ENCODE data around the gene SALL1.

SALL1 gene

GRCh38 chr16:51150888-51151320, at the start of gene SALL1:
Gene SALL1 (minus strand): TSS chr16:51151270. CDS start chr16:51151241, 29 bp downstream.
- DNase-seq (ENCODE audit: low spot score) = no peak

GRCh38 chr16:51200793-51201192, 49.7 kb upstream of the SALL1 start:
- DNase-seq (ENCODE audit: low spot score) = no peak

- DNase-seq (ENCODE audit: low spot score) = no peak
These were observed 47.1 kb upstream of the SALL1 start for GRCh38 chr16:51197953-51198748.

GRCh38 chr16:51193879-51194278, 42.8 kb upstream of the SALL1 start:
- DNase-seq (ENCODE audit: low spot score) = no peak

GRCh38 chr16:51184702-51185433, 33.8 kb upstream of the SALL1 start:
- no peak for DNase-seq (ENCODE audit: low spot score)

- no peak for DNase-seq (ENCODE audit: low spot score)
These were observed 30.4 kb upstream of the SALL1 start for GRCh38 chr16:51181503-51181811.

GRCh38 chr16:51180719-51181502, 29.8 kb upstream of the SALL1 start:
- DNase-seq (ENCODE audit: low spot score) = no peak

GRCh38 chr16:51175081-51175480, 24.0 kb upstream of the SALL1 start:
- DNase-seq (ENCODE audit: low spot score) = peak; percentile 47

GRCh38 chr16:51172368-51172767, 21.3 kb upstream of the SALL1 start:
- no peak for DNase-seq (ENCODE audit: low spot score)

GRCh38 chr16:51168755-51169154, 17.7 kb upstream of the SALL1 start:
- no peak for DNase-seq (ENCODE audit: low spot score)

- no peak for DNase-seq (ENCODE audit: low spot score)
These were observed 16.3 kb upstream of the SALL1 start for GRCh38 chr16:51167170-51167895.

- no peak for DNase-seq (ENCODE audit: low spot score)
These were observed 15.5 kb upstream of the SALL1 start for GRCh38 chr16:51166541-51166940.

- DNase-seq (ENCODE audit: low spot score) = no peak
These were observed 15.0 kb upstream of the SALL1 start for GRCh38 chr16:51166091-51166490.

- DNase-seq (ENCODE audit: low spot score) = no peak
These were observed 14.0 kb upstream of the SALL1 start for GRCh38 chr16:51165043-51165442.

- DNase-seq (ENCODE audit: low spot score) = no peak
These were observed 13.5 kb upstream of the SALL1 start for GRCh38 chr16:51164574-51164973.

GRCh38 chr16:51163894-51164566, 13.0 kb upstream of the SALL1 start:
- peak; percentile 69 for DNase-seq (ENCODE audit: low spot score)

- peak; percentile 33 for DNase-seq (ENCODE audit: low spot score)
These were observed 12.3 kb upstream of the SALL1 start for GRCh38 chr16:51163366-51163765.

- peak; percentile 36 for DNase-seq (ENCODE audit: low spot score)
These were observed 10.5 kb upstream of the SALL1 start for GRCh38 chr16:51161440-51162195.

GRCh38 chr16:51159865-51160264, 8.8 kb upstream of the SALL1 start:
- no peak for DNase-seq (ENCODE audit: low spot score)

GRCh38 chr16:51159296-51159695, 8.2 kb upstream of the SALL1 start:
- DNase-seq (ENCODE audit: low spot score) = no peak

- DNase-seq (ENCODE audit: low spot score) = no peak
These were observed 6.6 kb upstream of the SALL1 start for GRCh38 chr16:51157698-51158097.

Measured in AG08395 (cell line).